B cell (primary cell): ENCODE measurements around the gene HDAC10. TPM values are rescaled to one million over a fixed set of nuclear protein-coding genes. Genes with fewer than 3 reads are reported as not detected.
A peak's percentile ranks its signal among the peaks of the same experiment; 100 is the strongest.

Source experiments
- ATAC-seq: fragments of 200-7000 bp; cut with Tn5 transposase; one replicate; pipeline ENCODE4 v1.10.0; 2021; ENCODE audit warnings: low read depth, mild to moderate bottlenecking, moderate number of reproducible peaks, moderate library complexity
- CTCF ChIA-PET: fragments of 350-600 bp; sonication (Branson Sonifier 250); formaldehyde crosslinking; loops from one replicate; lab custom pipeline; 2021; ENCODE audit warnings: antibody characterized with exemption, inconsistent platforms; lab: Charles Lee
- POLR2A ChIA-PET: fragments of 350-600 bp; sonication (Branson Sonifier 250); formaldehyde crosslinking; loops from one replicate; lab custom pipeline; 2021; ENCODE audit warnings: antibody characterized with exemption; lab: Charles Lee
- DNase-seq: peaks from one replicate; pipeline ENCODE4 v3.0.0; 2013
- H2AFZ ChIP-seq: 2 replicates; pipeline ENCODE4 v1.6.1; 2012; ENCODE audit warnings: mild to moderate bottlenecking, low read depth, low read length; ENCODE audit not compliant: insufficient read depth, poor library complexity, severe bottlenecking
- H3K27ac ChIP-seq, 2 donors: 1 replicate in 1 of 2; 2 replicates in 1 of 2; pipeline ENCODE4 v1.5.1; 2012 to 2013; ENCODE audit warnings: low read length in 2 of 2, mild to moderate bottlenecking in 2 of 2, moderate library complexity in 1 of 2
- H3K27me3 ChIP-seq, 4 experiments: fragments of 200-600 bp in 1 of 4; sonication (generic) in 1 of 4; replicated peaks in 1 of 4; 1 replicate in 2 of 4; 2 replicates in 2 of 4; pipeline versions ENCODE4 v1.6.1 to v1.7.0; 2013 to 2016; ENCODE audit warnings: low read length in 3 of 4, mild to moderate bottlenecking in 2 of 4, mixed read lengths in 1 of 4, moderate library complexity in 1 of 4; ENCODE audit not compliant: insufficient read depth in 4 of 4, control insufficient read depth in 3 of 4; ENCODE audit errors: control extremely low read depth in 1 of 4
- H3K36me3 ChIP-seq, 2 experiments: replicated peaks in 1 of 2; 1 replicate in 1 of 2; 2 replicates in 1 of 2; pipeline versions ENCODE4 v1.6.1 to v1.7.1; 2013; ENCODE audit warnings: low read length in 1 of 2; ENCODE audit not compliant: insufficient read depth in 2 of 2, control insufficient read depth in 1 of 2; ENCODE audit errors: control extremely low read depth in 1 of 2, extremely low read depth in 1 of 2
- H3K4me1 ChIP-seq, 2 donors: fragments of 200-600 bp in 1 of 2; sonication (generic) in 1 of 2; 1 replicate in 1 of 2; 2 replicates in 1 of 2; pipeline versions ENCODE4 v1.5.1 to v1.6.1; 2013 to 2017; ENCODE audit warnings: low read length in 2 of 2; ENCODE audit not compliant: control insufficient read depth in 2 of 2, insufficient read depth in 2 of 2
- H3K4me2 ChIP-seq: replicated peaks from 2 replicates; pipeline ENCODE3; 2012; ENCODE audit warnings: mild to moderate bottlenecking, low read depth, low read length; ENCODE audit not compliant: poor library complexity, severe bottlenecking
- H3K4me3 ChIP-seq, 5 experiments: fragments of 200-600 bp in 1 of 5; sonication (generic) in 1 of 5; 1 replicate in 3 of 5; 2 replicates in 2 of 5; pipeline versions ENCODE4 v1.5.1 to v1.7.0; 2011 to 2016; ENCODE audit warnings: low read length in 4 of 5, mild to moderate bottlenecking in 4 of 5, low read depth in 2 of 5, control low read depth in 1 of 5, moderate library complexity in 1 of 5; ENCODE audit not compliant: insufficient read depth in 1 of 5; ENCODE audit errors: control extremely low read depth in 1 of 5, extremely low read depth in 1 of 5
- H3K79me2 ChIP-seq: fragments of 200-600 bp; sonication (generic); one replicate; pipeline ENCODE4 v1.6.0; 2016; ENCODE audit warnings: low read length; ENCODE audit not compliant: control insufficient read depth, insufficient read depth
- H3K9ac ChIP-seq: fragments of 200-600 bp; sonication (generic); 2 replicates; pipeline ENCODE4 v1.6.1; 2017; ENCODE audit warnings: mild to moderate bottlenecking, low read length, moderate library complexity
- H3K9me3 ChIP-seq, 3 donors: one replicate each; pipeline versions ENCODE4 v1.6.1 to v1.7.1; 2013; ENCODE audit warnings: low read length in 2 of 3; ENCODE audit not compliant: control insufficient read depth in 2 of 3, insufficient read depth in 1 of 3; ENCODE audit errors: control extremely low read depth in 1 of 3
- H4K20me1 ChIP-seq: 2 replicates; pipeline ENCODE4 v1.6.0; 2012; ENCODE audit warnings: mild to moderate bottlenecking, low read length; ENCODE audit not compliant: insufficient read depth, control insufficient read depth, poor library complexity, severe bottlenecking
- H3K27ac Mint-ChIP-seq: one replicate; pipeline ENCODE4 v1.8.0; 2021; ENCODE audit warnings: mixed read lengths
- H3K27me3 Mint-ChIP-seq: one replicate; pipeline ENCODE4 v1.8.0; 2021; ENCODE audit warnings: mixed read lengths
- H3K4me1 Mint-ChIP-seq: one replicate; pipeline ENCODE4 v1.8.0; 2021; ENCODE audit warnings: mixed read lengths
- H3K4me3 Mint-ChIP-seq: one replicate; pipeline ENCODE4 v1.8.0; 2021; ENCODE audit warnings: mixed read lengths
- H3K9me3 Mint-ChIP-seq: one replicate; pipeline ENCODE4 v1.8.0; 2022; ENCODE audit warnings: mixed read lengths; ENCODE audit not compliant: insufficient read depth
- EZH2 ChIP-seq: IDR thresholded peaks from 2 replicates; pipeline ENCODE4 v1.6.1; 2012; ENCODE audit warnings: borderline replicate concordance, low read depth, mild to moderate bottlenecking, moderate library complexity, low read length; ENCODE audit not compliant: insufficient read depth, poor library complexity, severe bottlenecking
- WGBS: methylation state at CpG from one replicate; pipeline ENCODE4 v1.1.5; 2013; ENCODE audit warnings: missing lambda C conversion rate; ENCODE audit not compliant: insufficient coverage; 5-methylcytosine and 5-hydroxymethylcytosine counted together
- intact Hi-C: fragments of 100-400 bp; cut with micrococcal nuclease; formaldehyde crosslinking; loops from one replicate; pipeline ENCODE4 v1.10.0; 2022
- polyA plus RNA-seq: library from polyadenylated mRNA; depleted of rRNA; stranded (reverse); fragments of >200 nt; gene quantifications from 2 replicates; pipeline ENCODE4 v1.2.3, GENCODE V29; 2012
- total RNA-seq, 2 donors: library from RNA; stranded (reverse); fragments of 120-200 nt in 1 of 2; gene quantifications; 1 replicate in 1 of 2; 2 replicates in 1 of 2; pipeline versions ENCODE4 v1.2.3 to v1.2.4, GENCODE V29; 2013 to 2022
- TF ChIP-seq, protein P1 (sequence below): fragments of 200-600 bp; IDR thresholded peaks from one replicate; pipeline ENCODE4 v1.8.0; 2022; ENCODE audit warnings: antibody characterized with exemption, mild to moderate bottlenecking

The HDAC10 gene
- total and polyA plus RNA-seq, 2 donors (not counting 1 experiment from before 2014, with no cell fraction given), result 136 to 187 TPM

GRCh38 chr22:50217543-50218152 lies 33.4 kb downstream of the HDAC10 start:
- H3K27me3 ChIP-seq, result no peaks in the 10 kb centered on the region
- Mint-ChIP-seq H3K9me3 (no peaks in the 10 kb centered on the region), H3K27ac (peak overlapping the region; percentile 50), H3K4me3 (no peak overlapping the region), H3K4me1 (peaks cover 4% of the 10 kb centered on the region), H3K27me3 (no peaks in the 10 kb centered on the region)
- no peak for ATAC-seq
- no peak overlapping the region for H2AFZ ChIP-seq
- POLR2A ChIA-PET, result no interaction called here
- CTCF ChIA-PET, result no interaction called here
- peaks cover 27% of the 10 kb centered on the region for H4K20me1 ChIP-seq
- H3K79me2 ChIP-seq, result peaks cover 6% of the 10 kb centered on the region
- no peak overlapping the region for H3K27ac ChIP-seq
- DNase-seq, result no peak
- H3K9ac ChIP-seq, result no peak overlapping the region
- TF ChIP-seq EZH2, result no peak
- TF ChIP-seq, protein P1, sequence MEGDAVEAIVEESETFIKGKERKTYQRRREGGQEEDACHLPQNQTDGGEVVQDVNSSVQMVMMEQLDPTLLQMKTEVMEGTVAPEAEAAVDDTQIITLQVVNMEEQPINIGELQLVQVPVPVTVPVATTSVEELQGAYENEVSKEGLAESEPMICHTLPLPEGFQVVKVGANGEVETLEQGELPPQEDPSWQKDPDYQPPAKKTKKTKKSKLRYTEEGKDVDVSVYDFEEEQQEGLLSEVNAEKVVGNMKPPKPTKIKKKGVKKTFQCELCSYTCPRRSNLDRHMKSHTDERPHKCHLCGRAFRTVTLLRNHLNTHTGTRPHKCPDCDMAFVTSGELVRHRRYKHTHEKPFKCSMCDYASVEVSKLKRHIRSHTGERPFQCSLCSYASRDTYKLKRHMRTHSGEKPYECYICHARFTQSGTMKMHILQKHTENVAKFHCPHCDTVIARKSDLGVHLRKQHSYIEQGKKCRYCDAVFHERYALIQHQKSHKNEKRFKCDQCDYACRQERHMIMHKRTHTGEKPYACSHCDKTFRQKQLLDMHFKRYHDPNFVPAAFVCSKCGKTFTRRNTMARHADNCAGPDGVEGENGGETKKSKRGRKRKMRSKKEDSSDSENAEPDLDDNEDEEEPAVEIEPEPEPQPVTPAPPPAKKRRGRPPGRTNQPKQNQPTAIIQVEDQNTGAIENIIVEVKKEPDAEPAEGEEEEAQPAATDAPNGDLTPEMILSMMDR, result no peak
- no peaks in the 10 kb centered on the region for H3K9me3 ChIP-seq
- H3K4me1 ChIP-seq, result no peaks in the 10 kb centered on the region
- H3K36me3 ChIP-seq, result peaks cover 0 to 76% of the 10 kb centered on the region in 2 experiments
- no peak overlapping the region for H3K4me2 ChIP-seq
- no peak overlapping the region for H3K4me3 ChIP-seq
- WGBS, result 81% methylated on average over 20 of the region's 21 CpGs
- intact Hi-C loops, result no loop called here

- Histone ChIP-seq H3K36me3 (peaks cover 0 to 75% of the 10 kb centered on the region in 2 experiments), H3K9me3 (no peaks in the 10 kb centered on the region), H3K4me3 (no peak overlapping the region), H3K4me2 (no peak overlapping the region), H3K4me1 (no peaks in the 10 kb centered on the region), H3K79me2 (peaks cover 12% of the 10 kb centered on the region), H3K27me3 (no peaks in the 10 kb centered on the region), H2AFZ (no peak overlapping the region), H4K20me1 (peaks cover 34% of the 10 kb centered on the region), H3K9ac (no peak overlapping the region), H3K27ac (no peak overlapping the region)
- Mint-ChIP-seq H3K27me3 (no peaks in the 10 kb centered on the region), H3K27ac (peak overlapping the region; percentile 50), H3K4me3 (no peak overlapping the region), H3K9me3 (no peaks in the 10 kb centered on the region), H3K4me1 (peaks cover 4% of the 10 kb centered on the region)
- ChIA-PET CTCF (no interaction called here), POLR2A (no interaction called here)
- 98% methylated on average over 57 of the region's 57 CpGs for WGBS
- ATAC-seq (no peak), DNase-seq (no peak)
- TF ChIP-seq, protein P1, result no peak
- no peak for TF ChIP-seq EZH2
- intact Hi-C loops, result no loop called here
Observed at GRCh38 chr22:50216684-50217520, 34.2 kb downstream of the HDAC10 start.
